Astrocyte (in vitro differentiated cells and primary cell): ENCODE data around the gene HYDIN. TPM values are rescaled to one million over a fixed set of nuclear protein-coding genes. Genes with fewer than 3 reads are reported as not detected.

Experiments used
- DNase-seq: peaks from one replicate; pipeline ENCODE4 v3.0.0-alpha.2; 2010; ENCODE audit warnings: low read depth
- FAIRE-seq: peaks from 2 replicates; lab custom pipeline; 2011; peaks lifted over from hg19 to GRCh38; lab: Jason Lieb, UNC
- H2AFZ ChIP-seq: 2 replicates; pipeline ENCODE4 v1.6.0; 2012; ENCODE audit warnings: low read depth, low read length, inconsistent platforms
- H3K27ac ChIP-seq: 2 replicates; pipeline ENCODE4 v1.5.1; 2011; ENCODE audit warnings: low read depth, low read length, inconsistent platforms
- H3K27me3 ChIP-seq: 2 replicates; pipeline ENCODE4 v1.6.0; 2011; ENCODE audit warnings: low read length, inconsistent platforms; ENCODE audit not compliant: insufficient read depth
- H3K36me3 ChIP-seq: 2 replicates; pipeline ENCODE4 v1.5.1; 2011; ENCODE audit warnings: low read length, inconsistent platforms; ENCODE audit not compliant: insufficient read depth
- H3K4me1 ChIP-seq: 2 replicates; pipeline ENCODE4 v1.5.1; 2011; ENCODE audit warnings: low read length, inconsistent platforms; ENCODE audit not compliant: insufficient read depth
- H3K4me2 ChIP-seq: 2 replicates; pipeline ENCODE4 v1.6.0; 2012; ENCODE audit warnings: low read length, inconsistent platforms
- H3K4me3 ChIP-seq: 2 replicates; pipeline ENCODE4 v1.5.1; 2011; ENCODE audit warnings: low read depth, mild to moderate bottlenecking, low read length, inconsistent platforms; ENCODE audit not compliant: insufficient read depth
- H3K79me2 ChIP-seq: 2 replicates; pipeline ENCODE4 v1.6.0; 2012; ENCODE audit warnings: mild to moderate bottlenecking, low read length, inconsistent platforms; ENCODE audit not compliant: insufficient read depth
- H3K9ac ChIP-seq: 2 replicates; pipeline ENCODE4 v1.6.0; 2012; ENCODE audit warnings: mild to moderate bottlenecking, low read length, inconsistent platforms
- H3K9me3 ChIP-seq: 2 replicates; pipeline ENCODE4 v1.5.1; 2012; ENCODE audit warnings: low read depth, mild to moderate bottlenecking, low read length, inconsistent platforms; ENCODE audit not compliant: insufficient read depth
- H4K20me1 ChIP-seq: 2 replicates; pipeline ENCODE4 v1.6.0; 2012; ENCODE audit warnings: low read length, inconsistent platforms; ENCODE audit not compliant: insufficient read depth
- H3K27ac Mint-ChIP-seq: one replicate; pipeline ENCODE4 v1.8.0; 2021; ENCODE audit warnings: mild to moderate bottlenecking, mixed read lengths; ENCODE audit not compliant: unreplicated experiment
- H3K27me3 Mint-ChIP-seq: one replicate; pipeline ENCODE4 v1.8.0; 2021; ENCODE audit warnings: low read depth, mixed read lengths; ENCODE audit not compliant: unreplicated experiment
- H3K36me3 Mint-ChIP-seq: one replicate; pipeline ENCODE4 v1.8.0; 2021; ENCODE audit warnings: low read depth, mixed read lengths; ENCODE audit not compliant: unreplicated experiment
- H3K4me1 Mint-ChIP-seq: one replicate; pipeline ENCODE4 v1.8.0; 2021; ENCODE audit warnings: low read depth, mixed read lengths; ENCODE audit not compliant: unreplicated experiment
- H3K4me3 Mint-ChIP-seq: one replicate; pipeline ENCODE4 v1.8.0; 2021; ENCODE audit warnings: mild to moderate bottlenecking, moderate library complexity, mixed read lengths; ENCODE audit not compliant: unreplicated experiment
- H3K9me3 Mint-ChIP-seq: one replicate; pipeline ENCODE4 v1.8.0; 2021; ENCODE audit warnings: mild to moderate bottlenecking, mixed read lengths; ENCODE audit not compliant: unreplicated experiment
- EZH2 ChIP-seq: IDR thresholded peaks from 2 replicates; pipeline ENCODE4 v1.6.1; 2012; ENCODE audit warnings: mild to moderate bottlenecking, low read length, inconsistent platforms; ENCODE audit not compliant: insufficient read depth
- total RNA-seq: library from RNA; stranded (reverse); gene quantifications from 2 replicates; pipeline ENCODE4 v1.2.1, GENCODE V29; 2021
- TF ChIP-seq, protein P1 (sequence below): IDR thresholded peaks from 2 replicates; pipeline ENCODE4 v1.5.1; 2011; ENCODE audit warnings: low read depth, mild to moderate bottlenecking, inconsistent platforms, low read length, moderate library complexity; ENCODE audit not compliant: insufficient read depth

The HYDIN gene
- total RNA-seq, 1 donor from 2014 or later: 1.4 TPM

GRCh38 chr16:71273384-71273783 lies 42.9 kb upstream of the HYDIN start:
- Mint-ChIP-seq H3K27me3 (no peaks in the 10 kb centered on the region), H3K9me3 (peaks cover 8% of the 10 kb centered on the region), H3K4me3 (no peak overlapping the region), H3K4me1 (peaks cover 5% of the 10 kb centered on the region), H3K27ac (no peak overlapping the region), H3K36me3 (peaks cover 2% of the 10 kb centered on the region)
- TF ChIP-seq, protein P1, sequence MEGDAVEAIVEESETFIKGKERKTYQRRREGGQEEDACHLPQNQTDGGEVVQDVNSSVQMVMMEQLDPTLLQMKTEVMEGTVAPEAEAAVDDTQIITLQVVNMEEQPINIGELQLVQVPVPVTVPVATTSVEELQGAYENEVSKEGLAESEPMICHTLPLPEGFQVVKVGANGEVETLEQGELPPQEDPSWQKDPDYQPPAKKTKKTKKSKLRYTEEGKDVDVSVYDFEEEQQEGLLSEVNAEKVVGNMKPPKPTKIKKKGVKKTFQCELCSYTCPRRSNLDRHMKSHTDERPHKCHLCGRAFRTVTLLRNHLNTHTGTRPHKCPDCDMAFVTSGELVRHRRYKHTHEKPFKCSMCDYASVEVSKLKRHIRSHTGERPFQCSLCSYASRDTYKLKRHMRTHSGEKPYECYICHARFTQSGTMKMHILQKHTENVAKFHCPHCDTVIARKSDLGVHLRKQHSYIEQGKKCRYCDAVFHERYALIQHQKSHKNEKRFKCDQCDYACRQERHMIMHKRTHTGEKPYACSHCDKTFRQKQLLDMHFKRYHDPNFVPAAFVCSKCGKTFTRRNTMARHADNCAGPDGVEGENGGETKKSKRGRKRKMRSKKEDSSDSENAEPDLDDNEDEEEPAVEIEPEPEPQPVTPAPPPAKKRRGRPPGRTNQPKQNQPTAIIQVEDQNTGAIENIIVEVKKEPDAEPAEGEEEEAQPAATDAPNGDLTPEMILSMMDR: no peak
- TF ChIP-seq EZH2: no peak
- Histone ChIP-seq H3K27ac (no peak overlapping the region), H3K9ac (no peak overlapping the region), H3K9me3 (no peaks in the 10 kb centered on the region), H3K79me2 (no peaks in the 10 kb centered on the region), H3K4me1 (no peaks in the 10 kb centered on the region), H3K4me3 (no peak overlapping the region), H3K36me3 (no peaks in the 10 kb centered on the region), H2AFZ (no peak overlapping the region), H3K4me2 (no peak overlapping the region), H3K27me3 (no peaks in the 10 kb centered on the region), H4K20me1 (no peaks in the 10 kb centered on the region)
- DNase-seq (no peak), FAIRE-seq (no peak)

- H3K79me2 ChIP-seq: no peaks in the 10 kb centered on the region
- Mint-ChIP-seq H3K27ac (no peak overlapping the region), H3K27me3 (peaks cover 8% of the 10 kb centered on the region), H3K36me3 (no peaks in the 10 kb centered on the region), H3K9me3 (peaks cover 3% of the 10 kb centered on the region), H3K4me1 (no peaks in the 10 kb centered on the region), H3K4me3 (no peak overlapping the region)
- no peak overlapping the region for H3K4me3 ChIP-seq
- H3K4me2 ChIP-seq: no peak overlapping the region
- H3K9me3 ChIP-seq: no peaks in the 10 kb centered on the region
- H3K36me3 ChIP-seq: no peaks in the 10 kb centered on the region
- H3K27ac ChIP-seq: no peak overlapping the region
- DNase-seq (no peak), FAIRE-seq (no peak)
- no peaks in the 10 kb centered on the region for H3K27me3 ChIP-seq
- no peak overlapping the region for H3K9ac ChIP-seq
- TF ChIP-seq EZH2: no peak
- TF ChIP-seq, protein P1: no peak
- no peaks in the 10 kb centered on the region for H3K4me1 ChIP-seq
- H2AFZ ChIP-seq: no peak overlapping the region
- no peaks in the 10 kb centered on the region for H4K20me1 ChIP-seq
These were observed 33.8 kb upstream of the HYDIN start for GRCh38 chr16:71264299-71264698.

GRCh38 chr16:71263582-71263981 lies 33.1 kb upstream of the HYDIN start:
- no peak overlapping the region for H2AFZ ChIP-seq
- no peak overlapping the region for H3K4me3 Mint-ChIP-seq
- H3K36me3 ChIP-seq: no peaks in the 10 kb centered on the region
- no peaks in the 10 kb centered on the region for H3K27me3 ChIP-seq
- FAIRE-seq (no peak), DNase-seq (no peak)
- peaks cover 9% of the 10 kb centered on the region for H3K27me3 Mint-ChIP-seq
- H3K9ac ChIP-seq: no peak overlapping the region
- no peak overlapping the region for H3K27ac ChIP-seq
- no peaks in the 10 kb centered on the region for H3K36me3 Mint-ChIP-seq
- H3K79me2 ChIP-seq: no peaks in the 10 kb centered on the region
- no peak overlapping the region for H3K27ac Mint-ChIP-seq
- no peak for TF ChIP-seq EZH2
- TF ChIP-seq, protein P1: no peak
- no peaks in the 10 kb centered on the region for H3K9me3 ChIP-seq
- H3K9me3 Mint-ChIP-seq: peaks cover 3% of the 10 kb centered on the region
- H3K4me3 ChIP-seq: no peak overlapping the region
- H3K4me2 ChIP-seq: no peak overlapping the region
- H4K20me1 ChIP-seq: no peaks in the 10 kb centered on the region
- no peaks in the 10 kb centered on the region for H3K4me1 Mint-ChIP-seq
- H3K4me1 ChIP-seq: no peaks in the 10 kb centered on the region
